Natural killer cell (primary cell): ENCODE results near the gene ZDHHC17. TPM values are rescaled to one million over a fixed set of nuclear protein-coding genes. Genes with fewer than 3 reads are reported as not detected.

ENCODE experiments used
- ATAC-seq, 3 donors: fragments of 150-1000 bp in 2 of 3; fragments of 200-7000 bp in 1 of 3; cut with Tn5 transposase; 1 replicate in 1 of 3; 2 replicates in 2 of 3; pipeline ENCODE4 v1.10.0; 2021; ENCODE audit warnings: mild to moderate bottlenecking in 2 of 3, moderate library complexity in 2 of 3
- DNase-seq, 2 donors: peaks; one replicate each; pipeline versions ENCODE4 v3.0.0 to v3.0.0-alpha.2; 2013 to 2021; ENCODE audit warnings: mixed read lengths in 1 of 2
- H3K27ac ChIP-seq: one replicate; pipeline ENCODE4 v1.5.1; 2013; ENCODE audit warnings: mild to moderate bottlenecking, low read length
- H3K27me3 ChIP-seq: one replicate; pipeline ENCODE4 v1.6.1; 2013; ENCODE audit warnings: low read length; ENCODE audit not compliant: control insufficient read depth, insufficient read depth
- H3K36me3 ChIP-seq: one replicate; pipeline ENCODE4 v1.6.1; 2013; ENCODE audit warnings: low read length; ENCODE audit not compliant: control insufficient read depth, insufficient read depth
- H3K4me1 ChIP-seq: one replicate; pipeline ENCODE4 v1.6.1; 2013; ENCODE audit warnings: low read length; ENCODE audit not compliant: control insufficient read depth, insufficient read depth
- H3K4me3 ChIP-seq: one replicate; pipeline ENCODE4 v1.5.1; 2013; ENCODE audit warnings: low read length
- H3K9me3 ChIP-seq: one replicate; pipeline ENCODE4 v1.6.1; 2013; ENCODE audit warnings: low read length; ENCODE audit not compliant: control insufficient read depth, insufficient read depth
- H3K27ac Mint-ChIP-seq, 2 donors: one replicate each; pipeline ENCODE4 v1.8.0; 2022; ENCODE audit warnings: mild to moderate bottlenecking in 2 of 2, mixed read lengths in 2 of 2, moderate library complexity in 1 of 2
- H3K27me3 Mint-ChIP-seq, 2 donors: one replicate each; pipeline ENCODE4 v1.8.0; 2022; ENCODE audit warnings: low read depth in 2 of 2, mixed read lengths in 2 of 2
- H3K36me3 Mint-ChIP-seq: one replicate; pipeline ENCODE4 v1.8.0; 2022; ENCODE audit warnings: mixed read lengths
- H3K4me1 Mint-ChIP-seq, 2 donors: one replicate each; pipeline ENCODE4 v1.8.0; 2022; ENCODE audit warnings: mixed read lengths in 2 of 2
- H3K4me3 Mint-ChIP-seq: one replicate; pipeline ENCODE4 v1.8.0; 2022; ENCODE audit warnings: mild to moderate bottlenecking, moderate library complexity, mixed read lengths
- H3K9me3 Mint-ChIP-seq, 2 donors: one replicate each; pipeline ENCODE4 v1.8.0; 2022; ENCODE audit warnings: mixed read lengths in 2 of 2
- CTCF ChIP-seq: fragments of 200-600 bp; IDR thresholded peaks from one replicate; pipeline ENCODE4 v1.8.0; 2022; ENCODE audit warnings: antibody characterized with exemption
- WGBS: methylation state at CpG from one replicate; pipeline ENCODE4 v1.1.7; 2013; ENCODE audit warnings: missing lambda C conversion rate; ENCODE audit not compliant: insufficient coverage; 5-methylcytosine and 5-hydroxymethylcytosine counted together
- intact Hi-C: fragments of 100-400 bp; cut with micrococcal nuclease; formaldehyde crosslinking; loops from one replicate; pipeline ENCODE4 v1.14.2; 2022
- total RNA-seq, 4 donors: library from RNA; stranded (reverse); fragments of 120-200 nt in 1 of 4; gene quantifications; one replicate each; pipeline versions ENCODE4 v1.2.3 to v1.2.4, GENCODE V29; 2013 to 2022

Gene ZDHHC17
- total RNA-seq, 3 donors from 2014 or later (not counting 1 experiment from before 2014, with no cell fraction given), result 55.2 to 63.9 (median 58.4) TPM

GRCh38 chr12:76896274-76896673 is 132.4 kb downstream of the ZDHHC17 start:
- H3K36me3 Mint-ChIP-seq, result no peaks in the 10 kb centered on the region
- Histone ChIP-seq H3K27ac (no peak overlapping the region), H3K4me1 (no peaks in the 10 kb centered on the region), H3K36me3 (no peaks in the 10 kb centered on the region), H3K27me3 (peaks cover 3% of the 10 kb centered on the region), H3K4me3 (no peak overlapping the region), H3K9me3 (no peaks in the 10 kb centered on the region)
- no peaks in the 10 kb centered on the region for H3K4me1 Mint-ChIP-seq
- H3K27ac Mint-ChIP-seq, result no peak overlapping the region
- 86% methylated on average over 1 of the region's 1 CpG for WGBS
- no peak overlapping the region for H3K4me3 Mint-ChIP-seq
- TF ChIP-seq CTCF, result no peak
- intact Hi-C loops, result no loop called here
- ATAC-seq, result no peak
- H3K27me3 Mint-ChIP-seq, result peaks cover 2 to 8% of the 10 kb centered on the region in 2 donors
- no peak for DNase-seq
- H3K9me3 Mint-ChIP-seq, result no peaks in the 10 kb centered on the region

GRCh38 chr12:76898442-76898841 is 134.5 kb downstream of the ZDHHC17 start:
- intact Hi-C loops, result no loop called here
- Histone ChIP-seq H3K27me3 (no peaks in the 10 kb centered on the region), H3K4me3 (no peak overlapping the region), H3K27ac (no peak overlapping the region), H3K4me1 (no peaks in the 10 kb centered on the region), H3K9me3 (no peaks in the 10 kb centered on the region), H3K36me3 (no peaks in the 10 kb centered on the region)
- H3K27ac Mint-ChIP-seq, result no peak overlapping the region
- 73% methylated on average over 1 of the region's 1 CpG for WGBS
- H3K9me3 Mint-ChIP-seq, result no peaks in the 10 kb centered on the region
- H3K4me3 Mint-ChIP-seq, result no peak overlapping the region
- ATAC-seq, result no peak
- peaks cover 2 to 8% of the 10 kb centered on the region in 2 donors for H3K27me3 Mint-ChIP-seq
- TF ChIP-seq CTCF, result no peak
- DNase-seq, result no peak
- peaks cover 0 to 6% of the 10 kb centered on the region in 2 donors for H3K4me1 Mint-ChIP-seq
- no peaks in the 10 kb centered on the region for H3K36me3 Mint-ChIP-seq

- Mint-ChIP-seq H3K36me3 (no peaks in the 10 kb centered on the region), H3K27ac (no peak overlapping the region), H3K9me3 (no peaks in the 10 kb centered on the region), H3K4me1 (peaks cover 0 to 6% of the 10 kb centered on the region in 2 donors), H3K27me3 (peaks cover 0 to 2% of the 10 kb centered on the region in 2 donors), H3K4me3 (no peak overlapping the region)
- Histone ChIP-seq H3K27me3 (no peaks in the 10 kb centered on the region), H3K4me1 (no peaks in the 10 kb centered on the region), H3K27ac (no peak overlapping the region), H3K4me3 (no peak overlapping the region), H3K36me3 (no peaks in the 10 kb centered on the region), H3K9me3 (no peaks in the 10 kb centered on the region)
- ATAC-seq, result no peak
- 90% methylated on average over 2 of the region's 2 CpGs for whole genome bisulfite sequencing
- intact Hi-C loops, result no loop called here
- TF ChIP-seq CTCF, result no peak
- DNase-seq, result no peak
Measured at GRCh38 chr12:76899522-76899921, 135.6 kb downstream of the ZDHHC17 start.

- no peak overlapping the region for H3K4me3 ChIP-seq
- H3K27me3 ChIP-seq, result no peaks in the 10 kb centered on the region
- no peaks in the 10 kb centered on the region for H3K4me1 ChIP-seq
- Mint-ChIP-seq H3K27me3 (no peaks in the 10 kb centered on the region), H3K27ac (no peak overlapping the region), H3K9me3 (no peaks in the 10 kb centered on the region), H3K4me1 (peaks cover 0 to 6% of the 10 kb centered on the region in 2 donors), H3K36me3 (no peaks in the 10 kb centered on the region), H3K4me3 (no peak overlapping the region)
- whole genome bisulfite sequencing, result 7% methylated on average over 2 of the region's 4 CpGs
- no peak for ATAC-seq
- no peaks in the 10 kb centered on the region for H3K9me3 ChIP-seq
- no peak overlapping the region for H3K27ac ChIP-seq
- intact Hi-C loops, result no loop called here
- DNase-seq, result no peak
- H3K36me3 ChIP-seq, result no peaks in the 10 kb centered on the region
- TF ChIP-seq CTCF, result no peak
Measured at GRCh38 chr12:76901628-76902380, 137.9 kb downstream of the ZDHHC17 start.
